Measurements from ENCODE around the gene LILRB3.

The LILRB3 gene

GRCh38 chr19:54222474-54223276 is at the start of gene LILRB3:
Gene LILRB3, minus strand, starts transcription at chr19:54223007. Its CDS starts 31 bp downstream, at chr19:54222976.
- peak; percentile 16 to 53 for DNase-seq

GRCh38 chr19:54272181-54272580 is 49.4 kb upstream of the LILRB3 start:
- DNase-seq: peak; percentile 50 to 54

DNA sequence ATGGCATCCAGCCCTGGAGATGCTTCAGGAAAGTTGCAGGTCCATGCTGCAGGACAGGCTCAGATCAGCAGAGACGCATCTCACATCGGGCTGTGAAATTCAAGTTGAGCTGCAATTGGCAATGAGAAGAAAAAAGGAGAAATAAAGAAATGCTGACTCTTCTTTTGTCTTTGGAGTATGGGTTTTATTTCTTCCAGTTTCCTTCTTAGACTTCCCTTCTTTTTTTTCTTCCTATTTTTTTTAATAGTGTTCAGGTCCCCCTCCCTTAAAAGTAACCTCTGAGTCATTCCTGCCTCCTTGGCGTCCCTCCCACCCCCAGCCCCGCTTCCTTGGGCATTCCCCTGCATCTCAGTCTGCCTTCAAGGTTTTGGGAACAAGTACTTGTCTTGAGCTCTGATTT is 48.8 kb upstream of the LILRB3 start:
- DNase-seq: peak; percentile 82 to 89

GRCh38 chr19:54271106-54271505 is 48.3 kb upstream of the LILRB3 start:
- DNase-seq: peak; percentile 93 to 94

DNA sequence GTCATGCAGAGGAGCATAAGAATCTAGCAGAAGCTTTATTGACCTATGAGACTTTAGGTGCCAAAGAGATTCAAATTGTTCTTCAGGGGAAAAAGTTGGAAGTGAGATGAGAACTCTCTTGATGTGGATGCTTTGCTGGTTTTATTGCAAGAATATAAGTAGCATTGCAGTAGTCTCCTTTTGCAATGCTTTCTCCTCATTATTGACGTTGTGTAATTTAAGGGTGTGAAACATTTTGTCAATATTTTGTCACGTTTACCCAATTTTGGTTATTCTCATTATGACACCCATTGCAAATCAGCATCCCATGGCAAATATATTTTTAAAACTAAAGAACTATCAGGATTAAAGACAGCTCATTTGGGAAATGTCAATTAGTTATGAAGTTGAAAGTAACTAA is 46.1 kb upstream of the LILRB3 start:
- DNase-seq: peak; percentile 74 to 84

GRCh38 chr19:54266133-54266532 is 43.3 kb upstream of the LILRB3 start:
- peak in 1 of 2 donors; percentile 90 for DNase-seq

- no peak for DNase-seq
These were observed 39.7 kb upstream of the LILRB3 start for GRCh38 chr19:54262470-54262869.

GRCh38 chr19:54262066-54262465 is 39.3 kb upstream of the LILRB3 start:
- no peak for DNase-seq

GRCh38 chr19:54257116-54257480 is 34.3 kb upstream of the LILRB3 start, which contains the start of gene LILRB5:
Gene LILRB5, minus strand, starts transcription at chr19:54257273. Its CDS starts 80 bp downstream, at chr19:54257193.
- no peak for DNase-seq

GRCh38 chr19:54256250-54257115 is 33.7 kb upstream of the LILRB3 start:
- DNase-seq: no peak

DNA sequence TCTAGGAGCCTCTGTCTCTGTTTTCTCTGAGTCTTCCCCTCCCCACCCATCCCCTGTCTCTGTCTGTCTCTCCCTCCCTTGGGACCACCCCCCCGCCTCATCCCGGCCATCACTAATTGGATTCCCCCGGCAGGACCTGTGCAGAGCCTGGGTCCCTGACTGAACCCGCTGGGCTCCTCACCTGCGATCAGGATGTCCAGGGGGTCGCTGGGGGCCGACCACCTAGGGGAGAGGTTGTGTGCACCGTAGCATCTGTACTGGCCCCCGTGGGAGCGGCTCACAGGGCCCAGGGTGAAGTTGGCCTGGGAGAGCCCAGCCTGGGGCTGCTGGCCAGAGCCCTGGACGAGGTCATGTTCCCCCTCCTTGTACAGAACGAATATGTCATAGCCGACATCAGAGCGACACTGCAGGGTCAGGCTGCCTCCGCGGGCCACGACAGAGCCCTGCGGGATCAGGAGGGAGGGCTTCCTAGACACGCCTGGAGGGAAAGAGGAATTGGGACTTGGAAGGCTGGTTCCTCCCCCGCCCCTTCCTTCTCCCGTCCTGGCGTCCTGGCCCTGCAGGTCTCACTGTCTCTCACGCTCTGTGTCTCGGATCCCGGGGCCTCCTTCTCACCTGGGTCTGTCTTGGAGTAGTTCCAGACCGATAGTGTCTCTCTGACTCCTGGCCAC is 32.4 kb upstream of the LILRB3 start:
- DNase-seq: no peak

GRCh38 chr19:54254195-54254906 is 31.5 kb upstream of the LILRB3 start:
- no peak for DNase-seq

GRCh38 chr19:54253331-54254194 is 30.8 kb upstream of the LILRB3 start:
- DNase-seq: no peak

- no peak for DNase-seq
These were observed 30.0 kb upstream of the LILRB3 start for GRCh38 chr19:54252845-54253244.

DNA sequence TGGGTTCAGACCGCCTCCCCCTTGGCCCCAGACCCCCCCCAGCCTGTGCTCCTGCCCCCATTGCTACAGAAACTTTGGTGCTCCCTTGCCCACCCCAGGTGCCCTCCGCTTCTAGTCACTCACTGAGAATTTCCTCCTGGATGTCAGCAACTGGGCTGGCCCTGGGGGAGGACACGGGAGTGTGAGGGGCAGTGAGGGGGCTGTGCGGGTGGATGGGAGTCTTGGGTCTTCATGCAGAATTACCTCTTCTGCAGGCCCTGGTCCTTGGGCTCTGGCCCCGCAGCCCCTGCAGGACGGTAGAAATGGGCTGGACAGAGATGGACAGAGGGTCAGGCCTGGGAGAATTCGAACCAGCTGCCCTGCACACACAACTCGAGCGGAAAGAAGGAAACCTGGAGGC is 29.4 kb upstream of the LILRB3 start:
- no peak for DNase-seq

DNA sequence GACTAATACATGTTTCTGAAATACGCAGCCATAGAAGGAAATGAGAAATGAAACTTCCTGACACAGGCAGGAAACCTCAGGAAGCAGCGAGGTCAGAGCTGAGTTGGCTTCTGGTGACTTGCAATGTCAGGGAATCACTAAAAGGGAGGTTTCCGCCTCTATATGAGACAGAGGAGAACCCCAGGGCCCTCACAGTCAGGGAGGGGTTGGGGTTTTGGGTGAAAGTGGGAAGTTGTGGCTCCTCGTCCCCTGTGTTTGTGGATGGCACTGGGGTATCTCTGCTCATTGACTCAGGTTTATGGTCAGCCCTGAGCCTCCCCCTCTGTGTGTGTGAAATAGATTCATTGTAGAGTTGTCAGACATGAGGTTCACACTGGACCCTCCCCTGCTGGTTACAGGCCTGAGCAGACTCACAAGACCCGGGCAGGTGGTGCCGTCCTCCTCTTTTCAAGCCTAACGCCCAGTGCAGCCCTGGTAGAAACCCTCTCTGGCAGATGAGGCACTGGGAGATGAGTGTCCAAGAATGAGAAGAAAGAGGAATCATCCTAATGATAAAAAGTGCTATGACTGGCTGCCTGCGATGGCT is 25.3 kb upstream of the LILRB3 start:
- peak; percentile 86 to 92 for DNase-seq

DNA sequence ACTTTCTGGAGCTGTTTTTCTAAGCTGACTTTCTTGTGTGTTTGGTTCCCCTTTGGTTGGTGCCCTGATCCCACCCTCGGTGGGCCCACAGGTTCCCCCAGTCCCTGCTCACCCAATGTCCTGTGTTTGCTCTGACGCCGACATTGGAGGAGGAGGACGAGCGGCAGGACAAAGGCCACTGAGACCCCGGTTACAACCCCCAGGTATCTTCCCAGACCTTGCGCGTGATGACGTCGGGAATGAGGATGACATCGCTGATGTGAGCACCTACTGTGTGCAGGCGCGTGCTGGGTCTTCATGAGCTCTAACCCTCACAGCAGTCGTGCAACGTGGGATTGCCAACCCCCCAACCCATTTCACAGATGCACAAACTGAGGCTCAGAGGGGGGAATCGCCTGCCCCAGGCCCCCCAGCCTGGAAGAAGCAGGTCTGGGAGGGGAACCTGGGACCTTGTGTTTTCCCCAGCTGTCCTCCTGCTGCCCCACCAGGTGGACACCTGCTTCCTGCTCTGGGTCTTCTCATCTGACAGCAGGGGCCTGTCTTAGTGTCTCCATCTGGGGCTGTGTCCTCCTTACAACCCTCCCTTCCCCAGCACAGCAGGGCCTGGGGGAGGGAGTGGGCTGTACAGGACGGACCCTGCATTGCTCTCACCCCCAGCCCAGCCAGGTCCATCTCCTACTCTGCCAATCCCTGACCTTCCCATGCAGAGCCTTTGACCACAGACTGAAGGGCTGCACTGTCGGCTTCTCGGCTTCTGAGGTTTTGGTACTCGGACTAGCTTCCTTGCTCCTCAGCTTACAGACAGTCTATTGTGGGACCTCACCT is 24.5 kb upstream of the LILRB3 start:
- no peak for DNase-seq

GRCh38 chr19:54245936-54246335 is 23.1 kb upstream of the LILRB3 start:
- no peak for DNase-seq

DNA sequence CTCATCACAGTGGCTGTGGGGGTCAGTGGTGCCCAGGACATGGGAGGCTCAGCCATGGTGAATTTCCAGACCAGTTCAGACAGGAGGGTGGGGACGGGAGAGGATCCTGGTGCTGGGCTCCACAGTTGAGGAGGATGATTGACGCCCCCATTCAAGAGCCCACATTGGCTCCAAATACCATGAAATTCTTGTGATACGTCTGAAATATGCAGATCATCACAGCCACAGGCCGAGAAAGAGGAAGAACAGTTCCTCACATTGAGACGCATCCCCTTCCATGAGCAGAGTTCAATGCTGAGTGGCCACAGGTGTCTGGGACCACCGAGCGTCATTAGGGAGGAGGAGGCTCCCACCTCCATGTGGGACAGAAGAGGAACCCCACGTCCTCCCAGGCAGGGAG is 21.0 kb upstream of the LILRB3 start:
- DNase-seq: peak in 1 of 2 donors; percentile 31

DNA sequence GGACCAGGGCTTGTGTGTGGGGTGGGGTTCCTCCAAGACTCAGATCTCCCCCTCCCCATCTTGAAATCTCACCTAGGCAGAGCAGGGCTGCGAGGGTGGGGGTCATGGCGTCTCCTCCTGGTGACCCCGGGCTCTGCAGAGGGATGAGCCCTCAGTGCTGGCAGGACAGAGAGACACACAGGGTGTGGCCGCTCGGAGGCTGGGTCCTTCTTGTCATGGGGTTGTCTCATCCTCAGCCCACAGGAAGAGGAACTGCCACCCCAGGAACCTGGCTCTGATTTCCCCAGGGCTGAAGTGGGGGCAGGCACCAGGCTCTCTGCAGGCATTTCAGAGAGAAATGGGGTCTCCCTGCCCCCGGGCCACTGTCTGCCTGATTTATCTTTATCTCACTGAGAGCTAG is 19.8 kb upstream of the LILRB3 start, which contains the start of gene LILRA6:
TSS of gene LILRA6 (minus strand) at position 145 of the 400 bp plus-strand sequence.
- peak in 1 of 2 donors; percentile 49 for DNase-seq
